SK-N-SH (cell line): ENCODE data around the gene RHPN2. TPM values are rescaled to one million over a fixed set of nuclear protein-coding genes. Genes with fewer than 3 reads are reported as not detected.

ENCODE experiments used
- CTCF ChIA-PET: fragments of 300-600, 350-600 bp; formaldehyde crosslinking; extraction: SDS; loops from one replicate; lab custom pipeline; 2021; lab: Yijun Ruan, JAX
- POLR2A ChIA-PET: fragments of 350-600 bp; sonication (Branson Sonifier 250); formaldehyde crosslinking; extraction: SDS; loops from one replicate; lab custom pipeline; 2020; ENCODE audit warnings: antibody characterized with exemption, inconsistent platforms; lab: Yijun Ruan, JAX
- DNase-seq: peaks from one replicate; pipeline ENCODE4 v3.0.0; 2012
- H2AFZ ChIP-seq: fragments of 200-600 bp; sonication (generic); 2 replicates; pipeline ENCODE4 v1.8.1; 2016; ENCODE audit warnings: antibody characterized with exemption, mild to moderate bottlenecking, low read depth
- H3F3A ChIP-seq: fragments of 200-600 bp; sonication (generic); replicated peaks from 2 replicates; pipeline ENCODE3; 2016; ENCODE audit warnings: antibody characterized with exemption, mild to moderate bottlenecking; ENCODE audit not compliant: insufficient read depth
- H3K27ac ChIP-seq, 2 experiments: fragments of 200-500 bp in 1 of 2; fragments of 200-600 bp in 1 of 2; sonication (Bioruptor generic) in 1 of 2; sonication (generic), shearing (Covaris generic) in 1 of 2; 2 replicates each; pipeline versions ENCODE4 v1.5.1 to v1.6.1; 2014 to 2016; ENCODE audit warnings: low read depth in 2 of 2, inconsistent platforms in 1 of 2, low read length in 1 of 2, mild to moderate bottlenecking in 1 of 2, mixed read lengths in 1 of 2
- H3K27me3 ChIP-seq: fragments of 200-600 bp; sonication (generic), shearing (Covaris generic); 2 replicates; pipeline ENCODE4 v1.6.1; 2016; ENCODE audit warnings: mixed run types; ENCODE audit not compliant: insufficient read depth
- H3K36me3 ChIP-seq, 2 experiments: fragments of 200-500 bp in 1 of 2; fragments of 200-600 bp in 1 of 2; sonication (Bioruptor generic) in 1 of 2; sonication (generic) in 1 of 2; replicated peaks in 1 of 2; 2 replicates each; pipeline versions ENCODE3 to v1.5.1; 2014 to 2016; ENCODE audit warnings: low read length in 1 of 2, mild to moderate bottlenecking in 1 of 2; ENCODE audit not compliant: insufficient read depth in 2 of 2, control insufficient read depth in 1 of 2
- H3K4me1 ChIP-seq, 2 experiments: fragments of 200-500 bp in 1 of 2; fragments of 200-600 bp in 1 of 2; sonication (Bioruptor generic) in 1 of 2; sonication (generic), shearing (Covaris generic) in 1 of 2; 2 replicates each; pipeline versions ENCODE4 v1.5.1 to v1.6.1; 2014 to 2016; ENCODE audit warnings: low read depth in 1 of 2, low read length in 1 of 2, mixed run types in 1 of 2; ENCODE audit not compliant: insufficient read depth in 2 of 2, control insufficient read depth in 1 of 2
- H3K4me2 ChIP-seq: fragments of 200-600 bp; sonication (generic), shearing (Covaris generic); 2 replicates; pipeline ENCODE4 v1.6.1; 2017; ENCODE audit warnings: mixed run types
- H3K4me3 ChIP-seq, 2 experiments: fragments of 200-500 bp in 1 of 2; fragments of 200-600 bp in 1 of 2; sonication (Bioruptor generic) in 1 of 2; sonication (generic), shearing (Covaris generic) in 1 of 2; 2 replicates each; pipeline versions ENCODE4 v1.5.1 to v1.8.1; 2014 to 2016; ENCODE audit warnings: low read depth in 2 of 2, inconsistent platforms in 1 of 2, low read length in 1 of 2, mild to moderate bottlenecking in 1 of 2, mixed read lengths in 1 of 2, moderate library complexity in 1 of 2
- H3K79me2 ChIP-seq: fragments of 200-600 bp; sonication (generic); 2 replicates; pipeline ENCODE4 v1.8.1; 2017; ENCODE audit warnings: mild to moderate bottlenecking; ENCODE audit not compliant: insufficient read depth
- H3K9ac ChIP-seq: fragments of 200-600 bp; sonication (generic); 2 replicates; pipeline ENCODE4 v1.6.1; 2017; ENCODE audit warnings: mixed run types
- H3K9me2 ChIP-seq: fragments of 200-600 bp; sonication (generic); 2 replicates; pipeline ENCODE4 v1.6.1; 2017; ENCODE audit warnings: mixed run types
- H3K9me3 ChIP-seq: fragments of 200-600 bp; sonication (generic); 2 replicates; pipeline ENCODE4 v1.6.1; 2017; ENCODE audit warnings: mixed run types, mild to moderate bottlenecking, moderate library complexity
- H4K20me1 ChIP-seq: fragments of 200-600 bp; sonication (generic); 2 replicates; pipeline ENCODE4 v1.6.1; 2017; ENCODE audit warnings: mild to moderate bottlenecking, mixed run types; ENCODE audit not compliant: insufficient read depth
- ELF1 ChIP-seq: IDR thresholded peaks from 2 replicates; pipeline ENCODE4 v1.4.0; 2012
- EP300 ChIP-seq, 2 experiments: IDR thresholded peaks; 2 replicates each; pipeline versions ENCODE4 v1.4.0 to v1.6.1; 2012; ENCODE audit warnings: borderline replicate concordance in 1 of 2, low read depth in 1 of 2, low read length in 1 of 2
- EZH2phosphoT487 ChIP-seq: fragments of 200-600 bp; sonication (generic); IDR thresholded peaks from 2 replicates; pipeline ENCODE4 v1.6.1; 2017; ENCODE audit warnings: low read depth, mixed run types, mild to moderate bottlenecking, antibody characterized with exemption, moderate library complexity, borderline replicate concordance
- FOSL2 ChIP-seq: IDR thresholded peaks from 2 replicates; pipeline ENCODE4 v1.4.0; 2012; ENCODE audit warnings: low read depth, mild to moderate bottlenecking, moderate library complexity, borderline replicate concordance
- FOXJ3 ChIP-seq: sonication (generic); formaldehyde crosslinking; IDR thresholded peaks from 2 replicates; pipeline ENCODE4 v1.5.1; 2020; ENCODE audit warnings: mild to moderate bottlenecking, missing genetic modification reagents
- JUND ChIP-seq: IDR thresholded peaks from 2 replicates; pipeline ENCODE4 v1.4.0; 2012
- MXI1 ChIP-seq: IDR thresholded peaks from 2 replicates; pipeline ENCODE4 v1.6.1; 2012; ENCODE audit warnings: mild to moderate bottlenecking, low read depth, low read length, improper control_type of control experiment
- RAD21 ChIP-seq: IDR thresholded peaks from 2 replicates; pipeline ENCODE4 v1.6.1; 2012; ENCODE audit warnings: mild to moderate bottlenecking, low read length
- REST ChIP-seq: IDR thresholded peaks from 2 replicates; pipeline ENCODE4 v1.6.1; 2012; ENCODE audit warnings: mild to moderate bottlenecking, low read depth, low read length, moderate library complexity
- RFX5 ChIP-seq: IDR thresholded peaks from 2 replicates; pipeline ENCODE4 v1.6.1; 2012; ENCODE audit warnings: mild to moderate bottlenecking, improper control_type of control experiment, low read length
- RXRA ChIP-seq: IDR thresholded peaks from 2 replicates; pipeline ENCODE4 v1.4.0; 2012; ENCODE audit warnings: low read depth, mild to moderate bottlenecking, borderline replicate concordance
- SIN3A ChIP-seq: IDR thresholded peaks from 2 replicates; pipeline ENCODE4 v1.6.1; 2012; ENCODE audit warnings: low read depth, mild to moderate bottlenecking, low read length, moderate library complexity, borderline replicate concordance
- SMC3 ChIP-seq: IDR thresholded peaks from 2 replicates; pipeline ENCODE4 v1.6.1; 2012; ENCODE audit warnings: low read depth, low read length, improper control_type of control experiment
- TAF1 ChIP-seq: IDR thresholded peaks from 2 replicates; pipeline ENCODE4 v1.6.1; 2012; ENCODE audit warnings: low read depth, mild to moderate bottlenecking, low read length, moderate library complexity, borderline replicate concordance
- USF1 ChIP-seq: IDR thresholded peaks from 2 replicates; pipeline ENCODE4 v1.4.0; 2012; ENCODE audit warnings: low read depth, borderline replicate concordance
- USF2 ChIP-seq: fragments of 150-350 bp; IDR thresholded peaks from 2 replicates; pipeline ENCODE4 v1.6.1; 2017; ENCODE audit warnings: antibody characterized with exemption, low read length, low read depth, borderline replicate concordance
- WGBS: methylation state at CpG from one replicate; pipeline ENCODE4 v1.1.6; 2017; ENCODE audit warnings: low lambda C conversion rate; 5-methylcytosine and 5-hydroxymethylcytosine counted together
- polyA plus RNA-seq, 3 experiments: library from polyadenylated mRNA; depleted of rRNA; stranded (reverse); fragments of >200 nt; gene quantifications; 2 replicates each; pipeline ENCODE4 v1.2.3, GENCODE V29; 2012

Gene RHPN2
- polyA plus RNA-seq, 1 of the 3 experiments (the other 2 are of a cell fraction): 7.0 TPM

- H3F3A ChIP-seq: peaks cover 6% of the 10 kb centered on the region
- H3K9ac ChIP-seq: no peak overlapping the region
- H3K9me3 ChIP-seq: no peaks in the 10 kb centered on the region
- H3K36me3 ChIP-seq: no peaks in the 10 kb centered on the region
- peaks cover 0 to 5% of the 10 kb centered on the region in 2 experiments; a peak in 1 of 4 replicates for H3K4me1 ChIP-seq
- no peak for TF ChIP-seq JUND
- TF ChIP-seq TAF1: no peak
- no peak for TF ChIP-seq ELF1
- TF ChIP-seq FOXJ3 (CRISPR knock-in tag): no peak
- no peak for TF ChIP-seq RXRA
- no peak for TF ChIP-seq EP300 (IDR thresholded peaks at IDR 0.05; ENCODE audit: borderline replicate concordance in 1 of 2, low read depth in 1 of 2, low read length in 1 of 2)
- no peak for TF ChIP-seq USF1
- no peak for TF ChIP-seq REST
- TF ChIP-seq RFX5: no peak
- no peak for TF ChIP-seq SIN3A
- TF ChIP-seq USF2: no peak
- TF ChIP-seq EZH2phosphoT487: no peak
- TF ChIP-seq FOSL2: no peak
- TF ChIP-seq RAD21: no peak
- TF ChIP-seq MXI1: no peak
- no peak for TF ChIP-seq SMC3
- H3K4me3 ChIP-seq: no peak overlapping the region
- no peak overlapping the region for H3K4me2 ChIP-seq
- POLR2A ChIA-PET: no interaction called here
- H3K79me2 ChIP-seq: no peaks in the 10 kb centered on the region
- no peaks in the 10 kb centered on the region for H4K20me1 ChIP-seq
- H3K27ac ChIP-seq: no peak overlapping the region
- CTCF ChIA-PET: no interaction called here
- H3K9me2 ChIP-seq: no peaks in the 10 kb centered on the region
- 93% methylated on average over 2 of the region's 2 CpGs for WGBS
- H3K27me3 ChIP-seq: no peaks in the 10 kb centered on the region
- no peak overlapping the region for H2AFZ ChIP-seq
- no peak for DNase-seq
Observed at GRCh38 chr19:33075519-33075918, 10.8 kb upstream of the RHPN2 start.
